Epithelial cell of prostate (primary cell): ENCODE data around the gene PLEK2.
"Not testable (repeated sequence)": the region's sequence is repeated elsewhere in the genome, so short reads cannot be mapped to it uniquely, and the experiment has no call there.

Source experiments
- DNase-seq: peaks from one replicate; pipeline ENCODE4 v3.0.0-alpha.2; 2011; ENCODE audit warnings: low read depth, low spot score
- H3K27ac ChIP-seq: fragments of 450-650 bp; 2 replicates; pipeline ENCODE4 v1.5.1; 2017; ENCODE audit warnings: mild to moderate bottlenecking

PLEK2 gene

GRCh38 chr14:67432050-67432564 lies 20.1 kb upstream of the PLEK2 start:
- H3K27ac ChIP-seq, result no peak overlapping the region
- DNase-seq, result no peak

- no peak for DNase-seq
- no peak overlapping the region for H3K27ac ChIP-seq
Observed at GRCh38 chr14:67429510-67430205, 17.7 kb upstream of the PLEK2 start.

GRCh38 chr14:67428501-67429031 lies 16.6 kb upstream of the PLEK2 start:
- no peak overlapping the region for H3K27ac ChIP-seq
- peak; percentile 36 for DNase-seq

- DNase-seq, result no peak
- no peak overlapping the region for H3K27ac ChIP-seq
Observed at GRCh38 chr14:67426983-67427606, 15.1 kb upstream of the PLEK2 start.

GRCh38 chr14:67426161-67426560 lies 14.2 kb upstream of the PLEK2 start:
- no peak overlapping the region for H3K27ac ChIP-seq

GRCh38 chr14:67425608-67426007 lies 13.6 kb upstream of the PLEK2 start:
- no peak overlapping the region for H3K27ac ChIP-seq

More at GRCh38 chr14:67426161-67426560, 14.2 kb upstream of the PLEK2 start:
- DNase-seq, result no peak

GRCh38 chr14:67424539-67424938 lies 12.6 kb upstream of the PLEK2 start:
- no peak for DNase-seq
- H3K27ac ChIP-seq, result no peak overlapping the region

More at GRCh38 chr14:67425608-67426007, 13.6 kb upstream of the PLEK2 start:
- DNase-seq, result no peak

- no peak for DNase-seq
- no peak overlapping the region for H3K27ac ChIP-seq
Observed at GRCh38 chr14:67423424-67423823, 11.5 kb upstream of the PLEK2 start.

GRCh38 chr14:67421356-67422224 lies 9.6 kb upstream of the PLEK2 start:
- DNase-seq, result no peak
- no peak overlapping the region for H3K27ac ChIP-seq

GRCh38 chr14:67420102-67420739 lies 8.3 kb upstream of the PLEK2 start:
- H3K27ac ChIP-seq, result no peak overlapping the region
- no peak for DNase-seq

GRCh38 chr14:67418401-67419191 lies 6.6 kb upstream of the PLEK2 start:
- no peak for DNase-seq
- H3K27ac ChIP-seq, result peak overlapping the region; percentile 74

- peak overlapping the region; percentile 74 for H3K27ac ChIP-seq
- DNase-seq, result no peak
Observed at GRCh38 chr14:67417633-67418032, 5.7 kb upstream of the PLEK2 start.

- DNase-seq, result no peak
Observed at GRCh38 chr14:67416810-67417209, 4.8 kb upstream of the PLEK2 start.

GRCh38 chr14:67416085-67416484 lies 4.1 kb upstream of the PLEK2 start:
- DNase-seq, result no peak
- H3K27ac ChIP-seq, result no peak overlapping the region

More at GRCh38 chr14:67416810-67417209, 4.8 kb upstream of the PLEK2 start:
- no peak overlapping the region for H3K27ac ChIP-seq

GRCh38 chr14:67415610-67416009 lies 3.6 kb upstream of the PLEK2 start:
- not testable (repeated sequence) for H3K27ac ChIP-seq, DNase-seq

GRCh38 chr14:67413806-67414769 lies 2.1 kb upstream of the PLEK2 start:
- DNase-seq, result peak; percentile 67
- H3K27ac ChIP-seq, result peak overlapping the region; percentile 95

- H3K27ac ChIP-seq, result peak overlapping the region; percentile 95
- no peak for DNase-seq
Observed at GRCh38 chr14:67411370-67411769, 595 bp downstream of the PLEK2 start.

- peak overlapping the region; percentile 95 for H3K27ac ChIP-seq
- no peak for DNase-seq
Observed at GRCh38 chr14:67410313-67410712, 1.7 kb downstream of the PLEK2 start.
